Panc1 (cell line): ENCODE data around the gene TFB1M.

ENCODE experiments used
- POLR2AphosphoS5 ChIP-seq: IDR thresholded peaks from 2 replicates; pipeline ENCODE4 v1.6.1; 2012; ENCODE audit warnings: mild to moderate bottlenecking, low read depth, low read length, moderate library complexity
- TCF7L2 ChIP-seq: IDR thresholded peaks from 2 replicates; pipeline ENCODE4 v1.6.1; 2011; ENCODE audit warnings: mild to moderate bottlenecking, low read depth, low read length, inconsistent platforms
- TF ChIP-seq, protein P1 (sequence below): fragments of 450-650 bp; IDR thresholded peaks from 2 replicates; pipeline ENCODE4 v1.5.1; 2017; ENCODE audit warnings: mild to moderate bottlenecking
- TF ChIP-seq, protein P2 (sequence below), 2 experiments: IDR thresholded peaks; 2 replicates each; pipeline ENCODE4 v1.6.1; 2011 to 2012; ENCODE audit warnings: low read depth in 2 of 2, control low read depth in 1 of 2, low read length in 1 of 2, mild to moderate bottlenecking in 1 of 2, moderate library complexity in 1 of 2; ENCODE audit not compliant: insufficient read depth in 1 of 2

- TF ChIP-seq TCF7L2, result no peak
- TF ChIP-seq, protein P1, sequence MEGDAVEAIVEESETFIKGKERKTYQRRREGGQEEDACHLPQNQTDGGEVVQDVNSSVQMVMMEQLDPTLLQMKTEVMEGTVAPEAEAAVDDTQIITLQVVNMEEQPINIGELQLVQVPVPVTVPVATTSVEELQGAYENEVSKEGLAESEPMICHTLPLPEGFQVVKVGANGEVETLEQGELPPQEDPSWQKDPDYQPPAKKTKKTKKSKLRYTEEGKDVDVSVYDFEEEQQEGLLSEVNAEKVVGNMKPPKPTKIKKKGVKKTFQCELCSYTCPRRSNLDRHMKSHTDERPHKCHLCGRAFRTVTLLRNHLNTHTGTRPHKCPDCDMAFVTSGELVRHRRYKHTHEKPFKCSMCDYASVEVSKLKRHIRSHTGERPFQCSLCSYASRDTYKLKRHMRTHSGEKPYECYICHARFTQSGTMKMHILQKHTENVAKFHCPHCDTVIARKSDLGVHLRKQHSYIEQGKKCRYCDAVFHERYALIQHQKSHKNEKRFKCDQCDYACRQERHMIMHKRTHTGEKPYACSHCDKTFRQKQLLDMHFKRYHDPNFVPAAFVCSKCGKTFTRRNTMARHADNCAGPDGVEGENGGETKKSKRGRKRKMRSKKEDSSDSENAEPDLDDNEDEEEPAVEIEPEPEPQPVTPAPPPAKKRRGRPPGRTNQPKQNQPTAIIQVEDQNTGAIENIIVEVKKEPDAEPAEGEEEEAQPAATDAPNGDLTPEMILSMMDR, result no peak
- TF ChIP-seq, protein P2, sequence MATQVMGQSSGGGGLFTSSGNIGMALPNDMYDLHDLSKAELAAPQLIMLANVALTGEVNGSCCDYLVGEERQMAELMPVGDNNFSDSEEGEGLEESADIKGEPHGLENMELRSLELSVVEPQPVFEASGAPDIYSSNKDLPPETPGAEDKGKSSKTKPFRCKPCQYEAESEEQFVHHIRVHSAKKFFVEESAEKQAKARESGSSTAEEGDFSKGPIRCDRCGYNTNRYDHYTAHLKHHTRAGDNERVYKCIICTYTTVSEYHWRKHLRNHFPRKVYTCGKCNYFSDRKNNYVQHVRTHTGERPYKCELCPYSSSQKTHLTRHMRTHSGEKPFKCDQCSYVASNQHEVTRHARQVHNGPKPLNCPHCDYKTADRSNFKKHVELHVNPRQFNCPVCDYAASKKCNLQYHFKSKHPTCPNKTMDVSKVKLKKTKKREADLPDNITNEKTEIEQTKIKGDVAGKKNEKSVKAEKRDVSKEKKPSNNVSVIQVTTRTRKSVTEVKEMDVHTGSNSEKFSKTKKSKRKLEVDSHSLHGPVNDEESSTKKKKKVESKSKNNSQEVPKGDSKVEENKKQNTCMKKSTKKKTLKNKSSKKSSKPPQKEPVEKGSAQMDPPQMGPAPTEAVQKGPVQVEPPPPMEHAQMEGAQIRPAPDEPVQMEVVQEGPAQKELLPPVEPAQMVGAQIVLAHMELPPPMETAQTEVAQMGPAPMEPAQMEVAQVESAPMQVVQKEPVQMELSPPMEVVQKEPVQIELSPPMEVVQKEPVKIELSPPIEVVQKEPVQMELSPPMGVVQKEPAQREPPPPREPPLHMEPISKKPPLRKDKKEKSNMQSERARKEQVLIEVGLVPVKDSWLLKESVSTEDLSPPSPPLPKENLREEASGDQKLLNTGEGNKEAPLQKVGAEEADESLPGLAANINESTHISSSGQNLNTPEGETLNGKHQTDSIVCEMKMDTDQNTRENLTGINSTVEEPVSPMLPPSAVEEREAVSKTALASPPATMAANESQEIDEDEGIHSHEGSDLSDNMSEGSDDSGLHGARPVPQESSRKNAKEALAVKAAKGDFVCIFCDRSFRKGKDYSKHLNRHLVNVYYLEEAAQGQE (IDR thresholded peaks at IDR 0.05; ENCODE audit: insufficient read depth in 1 of 2, low read depth in 2 of 2, low read length in 1 of 2), result no peak
- TF ChIP-seq POLR2AphosphoS5, result no peak
Measured at GRCh38 chr6:155246825-155247224, 67.5 kb downstream of the TFB1M start.
